Measurements from ENCODE around the gene CBFA2T3.

- TF ChIP-seq PRPF4 (IDR thresholded peaks at IDR 0.05; ENCODE audit: low read depth, low read length, poor library complexity, severe bottlenecking): no peak
- no peak for TF ChIP-seq BCLAF1 (IDR thresholded peaks at IDR 0.05)
- no peak for TF ChIP-seq CENPBD1 (CRISPR knock-in tag; IDR thresholded peaks at IDR 0.05; ENCODE audit: borderline replicate concordance, low read depth)
Measured at GRCh38 chr16:89003831-89004208, 26.8 kb upstream of the CBFA2T3 start.

Measured in HepG2 (cell line).